ENCODE results near the gene ALDOB.

DNA sequence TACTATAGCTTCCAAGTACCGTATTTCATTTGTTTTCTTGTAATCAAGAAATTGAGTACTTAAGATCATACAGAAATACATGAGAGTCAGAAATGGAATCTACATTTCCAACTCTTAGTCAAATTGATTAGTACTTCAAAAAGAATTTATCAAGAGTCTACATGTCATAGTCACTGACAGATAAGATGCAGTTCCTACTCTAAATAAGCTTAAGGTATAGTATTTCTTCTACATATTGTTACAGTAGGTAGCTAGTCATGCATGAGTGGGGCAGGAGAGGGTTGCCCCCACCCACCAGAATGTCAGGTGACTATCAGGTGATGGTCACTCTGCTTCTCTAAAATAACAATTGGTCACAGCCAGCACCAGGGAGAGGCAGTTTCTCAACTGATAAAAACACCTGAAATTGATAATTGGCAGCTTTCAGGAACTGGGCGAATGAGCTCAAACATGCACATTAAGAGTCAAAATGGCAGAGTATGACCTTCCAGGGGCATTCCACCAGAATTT is 53.7 kb downstream of the ALDOB start:
- TF ChIP-seq ZNF761 (CRISPR knock-in tag; conservative IDR thresholded peaks at IDR 0.05) (no peak), ZFP62 (CRISPR knock-in tag; IDR thresholded peaks at IDR 0.05) (no peak), MAFK (conservative IDR thresholded peaks at IDR 0.05 in 1 of 2, IDR thresholded peaks at IDR 0.05 in 1 of 2; ENCODE audit: low read length in 2 of 2) (no peak)
